GM23248 (cell line): ENCODE measurements around the gene RIPOR3. TPM values are rescaled to one million over a fixed set of nuclear protein-coding genes. Genes with fewer than 3 reads are reported as not detected.

ENCODE experiments used
- DNase-seq: peaks from one replicate; pipeline ENCODE4 v3.0.0-alpha.2; 2015
- H2AFZ ChIP-seq: fragments of 200-600 bp; sonication (generic); 2 replicates; pipeline ENCODE4 v1.6.1; 2016; ENCODE audit warnings: antibody characterized with exemption
- H3F3A ChIP-seq: fragments of 200-600 bp; sonication (generic); 2 replicates; pipeline ENCODE4 v1.6.1; 2016; ENCODE audit warnings: mild to moderate bottlenecking, antibody characterized with exemption, mixed run types; ENCODE audit not compliant: insufficient read depth
- H3K27ac ChIP-seq: fragments of 200-600 bp; sonication (generic); 2 replicates; pipeline ENCODE4 v1.5.1; 2016; ENCODE audit warnings: mild to moderate bottlenecking
- H3K27me3 ChIP-seq: fragments of 200-600 bp; sonication (generic); replicated peaks from 2 replicates; pipeline ENCODE4 v1.6.1; 2016; ENCODE audit warnings: mild to moderate bottlenecking; ENCODE audit not compliant: insufficient read depth
- H3K36me3 ChIP-seq: fragments of 200-600 bp; sonication (generic); 2 replicates; pipeline ENCODE4 v1.6.1; 2016; ENCODE audit warnings: low read depth, mild to moderate bottlenecking
- H3K4me1 ChIP-seq: fragments of 200-600 bp; sonication (generic); 2 replicates; pipeline ENCODE4 v1.6.1; 2016; ENCODE audit warnings: mild to moderate bottlenecking; ENCODE audit not compliant: insufficient read depth
- H3K4me2 ChIP-seq: fragments of 200-600 bp; sonication (generic); one replicate; pipeline ENCODE4 v1.6.1; 2016; ENCODE audit warnings: mild to moderate bottlenecking; ENCODE audit not compliant: unreplicated experiment
- H3K4me3 ChIP-seq: fragments of 200-600 bp; sonication (generic); 2 replicates; pipeline ENCODE4 v1.5.1; 2016; ENCODE audit warnings: mild to moderate bottlenecking
- H3K79me2 ChIP-seq: fragments of 200-600 bp; sonication (generic); 2 replicates; pipeline ENCODE4 v1.6.1; 2016; ENCODE audit warnings: mild to moderate bottlenecking; ENCODE audit not compliant: insufficient read depth
- H3K9ac ChIP-seq: fragments of 200-600 bp; sonication (generic); 2 replicates; pipeline ENCODE4 v1.6.1; 2016; ENCODE audit warnings: mild to moderate bottlenecking
- H3K9me2 ChIP-seq: fragments of 200-600 bp; sonication (generic); 2 replicates; pipeline ENCODE4 v1.6.1; 2016; ENCODE audit warnings: mixed run types, mild to moderate bottlenecking, moderate library complexity; ENCODE audit not compliant: insufficient read depth
- H3K9me3 ChIP-seq: fragments of 200-600 bp; sonication (generic); one replicate; pipeline ENCODE4 v1.6.1; 2017; ENCODE audit warnings: low read depth
- H4K20me1 ChIP-seq: fragments of 200-600 bp; sonication (generic); 2 replicates; pipeline ENCODE4 v1.6.0; 2016; ENCODE audit not compliant: insufficient read depth
- EZH2 ChIP-seq: fragments of 200-600 bp; sonication (generic); IDR thresholded peaks from 2 replicates; pipeline ENCODE4 v1.6.1; 2018; ENCODE audit warnings: antibody characterized with exemption, mild to moderate bottlenecking; ENCODE audit not compliant: insufficient read depth, poor library complexity, severe bottlenecking
- EZH2phosphoT487 ChIP-seq: fragments of 200-600 bp; sonication (generic); IDR thresholded peaks from 2 replicates; pipeline ENCODE4 v1.6.1; 2018; ENCODE audit warnings: antibody characterized with exemption, moderate library complexity, mild to moderate bottlenecking, low read depth; ENCODE audit not compliant: insufficient read depth
- WGBS, 2 experiments: methylation state at CpG; one replicate each; pipeline ENCODE4 v1.1.6; 2015 to 2017; ENCODE audit warnings: low lambda C conversion rate in 2 of 2, low coverage in 1 of 2; ENCODE audit errors: missing lambda C conversion rate in 2 of 2; 5-methylcytosine and 5-hydroxymethylcytosine counted together
- in situ Hi-C: fragments of 300-500 bp; cut with MboI; formaldehyde crosslinking; loops from 2 replicates; pipeline ENCODE4 v1.15.0; 2020
- polyA plus RNA-seq: library from polyadenylated mRNA; unstranded; fragments of >200 nt; fragmentation: Nextera tagmentation; extraction: Ambion mirVana; gene quantifications from 2 replicates; pipeline ENCODE4 v1.2.1, GENCODE V29; 2016
- total RNA-seq: library from RNA; depleted of rRNA; stranded (reverse); fragments of >200 nt; shearing (Covaris generic); gene quantifications from 2 replicates; pipeline ENCODE4 v1.2.3, GENCODE V29; 2014

Gene RIPOR3
- total and polyA plus RNA-seq, 2 experiments from 2014 or later, result 0.49 TPM; not detected in 1

DNA sequence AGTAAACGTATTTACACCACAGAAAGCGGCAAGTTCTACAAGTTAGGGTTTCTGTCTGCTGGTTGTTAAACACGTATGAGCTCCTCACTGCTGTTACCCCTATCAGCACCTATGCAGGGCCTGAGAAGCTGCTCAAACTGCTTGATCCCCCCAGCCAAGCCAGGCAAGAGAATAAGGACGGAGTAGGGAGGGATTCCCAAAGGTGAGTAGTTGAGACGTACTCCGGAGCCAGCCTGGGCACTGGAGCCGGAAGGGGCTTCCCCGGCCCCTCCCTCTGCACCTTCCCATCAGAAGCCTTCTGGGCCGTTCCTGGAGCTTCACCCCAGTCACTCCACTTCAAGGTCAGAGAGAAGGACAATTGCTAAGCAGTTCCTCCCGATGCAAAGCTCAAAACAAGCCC, 58.0 kb downstream of the RIPOR3 start:
- Histone ChIP-seq H3K79me2 (no peaks in the 10 kb centered on the region), H3K9ac (no peak overlapping the region), H4K20me1 (no peaks in the 10 kb centered on the region), H3F3A (no peaks in the 10 kb centered on the region), H3K9me2 (no peaks in the 10 kb centered on the region), H3K27me3 (no peaks in the 10 kb centered on the region), H3K9me3 (no peaks in the 10 kb centered on the region), H3K36me3 (no peaks in the 10 kb centered on the region), H2AFZ (no peak overlapping the region), H3K4me3 (no peak overlapping the region), H3K27ac (no peak overlapping the region), H3K4me1 (peaks cover 5% of the 10 kb centered on the region), H3K4me2 (no peak overlapping the region)
- no peak for DNase-seq
- 86 to 89% methylated on average over 10 of the region's 10 CpGs for WGBS, 2 experiments
- TF ChIP-seq EZH2 (no peak), EZH2phosphoT487 (no peak)
- in situ Hi-C loops, result no loop called here

DNA sequence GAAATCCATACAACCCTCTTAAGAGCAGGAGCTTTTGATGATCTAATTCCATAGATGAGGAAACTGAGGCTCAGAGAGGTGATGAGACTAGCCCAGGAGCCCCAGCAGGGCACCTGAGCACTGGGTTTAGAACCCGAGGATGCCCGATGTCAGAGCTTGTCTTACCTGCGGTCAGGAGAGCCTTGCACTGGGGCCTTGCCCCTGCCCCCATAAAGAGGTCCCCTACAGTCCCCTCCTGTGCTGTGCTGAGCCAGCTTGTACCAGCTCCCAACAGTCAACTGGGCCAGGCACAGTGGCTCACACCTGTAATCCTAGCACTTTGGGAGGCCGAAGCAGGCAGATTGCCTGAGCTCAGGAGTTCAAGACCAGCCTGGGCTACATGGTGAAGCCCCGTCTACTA, 58.6 kb downstream of the RIPOR3 start:
- Histone ChIP-seq H3K79me2 (no peaks in the 10 kb centered on the region), H3K4me3 (no peak overlapping the region), H3K27me3 (no peaks in the 10 kb centered on the region), H3K36me3 (no peaks in the 10 kb centered on the region), H3K9me2 (no peaks in the 10 kb centered on the region), H3K27ac (no peak overlapping the region), H3K4me1 (no peaks in the 10 kb centered on the region), H2AFZ (no peak overlapping the region), H3K4me2 (no peak overlapping the region), H4K20me1 (no peaks in the 10 kb centered on the region), H3F3A (no peaks in the 10 kb centered on the region), H3K9me3 (no peaks in the 10 kb centered on the region), H3K9ac (no peak overlapping the region)
- TF ChIP-seq EZH2phosphoT487, result no peak
- TF ChIP-seq EZH2, result no peak
- in situ Hi-C loops, result no loop called here
- 91 to 92% methylated on average over 5 of the region's 5 CpGs for WGBS, 2 experiments
- no peak for DNase-seq

DNA sequence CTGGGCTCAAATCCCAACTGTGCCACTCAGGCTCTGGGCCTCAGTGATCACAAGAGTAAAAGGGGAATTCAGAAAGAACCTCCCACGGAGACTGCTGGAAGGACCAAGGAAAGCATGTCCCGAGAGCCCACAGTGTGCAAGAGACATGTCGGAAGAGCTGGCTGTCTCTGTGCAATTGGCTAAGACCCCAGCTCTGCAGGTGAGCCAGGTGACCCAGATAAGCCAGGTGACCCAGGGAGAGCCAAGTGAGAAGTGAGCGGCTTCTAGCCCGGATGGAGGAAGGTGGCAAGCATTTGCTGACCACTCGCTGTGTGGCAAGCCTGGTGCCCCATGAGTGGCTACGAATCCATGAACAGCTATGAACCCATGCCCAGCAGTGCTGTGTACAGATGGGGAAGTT, 59.1 kb downstream of the RIPOR3 start:
- no peak overlapping the region for H3K4me2 ChIP-seq
- no peaks in the 10 kb centered on the region for H3K9me3 ChIP-seq
- no peaks in the 10 kb centered on the region for H3K27me3 ChIP-seq
- no peak overlapping the region for H3K4me3 ChIP-seq
- no peaks in the 10 kb centered on the region for H3K9me2 ChIP-seq
- no peaks in the 10 kb centered on the region for H3K36me3 ChIP-seq
- in situ Hi-C loops, result no loop called here
- H3K79me2 ChIP-seq, result no peaks in the 10 kb centered on the region
- WGBS, 2 experiments, result 93 to 94% methylated on average over 7 of the region's 7 CpGs
- no peaks in the 10 kb centered on the region for H3F3A ChIP-seq
- H3K27ac ChIP-seq, result no peak overlapping the region
- no peak for DNase-seq
- no peaks in the 10 kb centered on the region for H4K20me1 ChIP-seq
- no peak for TF ChIP-seq EZH2
- no peak for TF ChIP-seq EZH2phosphoT487
- no peak overlapping the region for H3K9ac ChIP-seq
- no peaks in the 10 kb centered on the region for H3K4me1 ChIP-seq
- H2AFZ ChIP-seq, result no peak overlapping the region

DNA sequence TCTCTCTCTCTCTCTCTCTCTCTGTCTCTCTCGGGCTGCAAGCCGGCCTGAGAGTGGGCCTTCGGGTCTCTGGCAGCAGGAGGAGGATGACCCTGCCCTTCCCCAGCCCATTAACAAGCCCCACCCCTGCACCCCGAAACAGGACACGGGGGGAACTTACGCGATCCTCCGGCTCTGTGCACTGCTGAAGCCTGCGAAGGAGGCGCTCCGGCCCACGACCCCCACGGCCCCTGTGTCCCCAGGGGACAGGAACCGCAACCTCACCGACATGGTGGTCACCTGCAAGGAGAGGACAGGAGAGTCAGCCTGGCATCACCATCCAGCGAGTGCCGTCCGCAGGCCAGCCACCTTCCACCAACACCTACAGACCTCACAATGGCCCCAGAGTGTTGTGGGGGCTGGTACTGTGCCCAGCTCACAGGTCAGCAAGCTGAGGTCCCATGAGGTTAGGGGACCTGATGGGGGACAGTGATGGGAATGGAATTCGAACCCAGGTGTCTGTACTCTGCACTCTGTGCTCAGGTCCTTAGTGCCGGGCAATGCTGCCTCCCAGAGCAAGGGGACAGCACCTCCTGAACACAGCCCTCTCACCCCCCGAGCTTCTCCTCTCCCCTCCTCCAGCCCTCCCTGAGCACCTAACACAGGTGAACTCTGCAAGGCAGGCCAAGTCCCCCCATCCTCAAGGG, 60.6 kb downstream of the RIPOR3 start:
- H3K36me3 ChIP-seq, result no peaks in the 10 kb centered on the region
- no peak overlapping the region for H3K4me2 ChIP-seq
- 92 to 93% methylated on average over 20 to 21 of the region's 21 CpGs for WGBS, 2 experiments
- no peaks in the 10 kb centered on the region for H3K27me3 ChIP-seq
- H3K4me3 ChIP-seq, result no peak overlapping the region
- TF ChIP-seq EZH2 (no peak), EZH2phosphoT487 (no peak)
- H4K20me1 ChIP-seq, result no peaks in the 10 kb centered on the region
- H3K27ac ChIP-seq, result no peak overlapping the region
- H3K9me2 ChIP-seq, result no peaks in the 10 kb centered on the region
- H3K9ac ChIP-seq, result no peak overlapping the region
- H2AFZ ChIP-seq, result no peak overlapping the region
- no peaks in the 10 kb centered on the region for H3K79me2 ChIP-seq
- H3K4me1 ChIP-seq, result no peaks in the 10 kb centered on the region
- H3K9me3 ChIP-seq, result no peaks in the 10 kb centered on the region
- no peaks in the 10 kb centered on the region for H3F3A ChIP-seq
- in situ Hi-C loops, result no loop called here
- DNase-seq, result no peak
